Ovary (tissue), 9 donors: ENCODE results near the gene DDX54. TPM values are rescaled to one million over a fixed set of nuclear protein-coding genes. Genes with fewer than 3 reads are reported as not detected.
A peak's percentile ranks its signal among the peaks of the same experiment; 100 is the strongest.

Source experiments
- DNase-seq, 5 donors: peaks; one replicate each; pipeline ENCODE4 v3.0.0-alpha.2; 2019 to 2020
- H3K27ac ChIP-seq, 2 donors: fragments of 200-600 bp; one replicate each; pipeline versions ENCODE4 v1.5.1 to v1.8.0; 2019 to 2022
- H3K27me3 ChIP-seq: fragments of 200-600 bp; one replicate; pipeline ENCODE4 v1.8.0; 2022
- H3K36me3 ChIP-seq: fragments of 200-600 bp; sonication (generic); one replicate; pipeline ENCODE4 v1.5.1; 2019
- H3K4me1 ChIP-seq: one replicate; pipeline ENCODE4 v1.8.1; 2013; ENCODE audit warnings: mild to moderate bottlenecking, moderate library complexity; ENCODE audit not compliant: insufficient read depth
- H3K4me3 ChIP-seq: fragments of 200-600 bp; sonication (generic); one replicate; pipeline ENCODE4 v1.5.1; 2017
- H3K9me3 ChIP-seq, 2 donors: fragments of 200-600 bp in 1 of 2; sonication (generic) in 1 of 2; one replicate each; pipeline versions ENCODE4 v1.5.1 to v1.8.1; 2013 to 2019; ENCODE audit warnings: mild to moderate bottlenecking in 1 of 2, moderate library complexity in 1 of 2
- CTCF ChIP-seq, 3 donors: fragments of 450-650 bp in 2 of 3; fragments of 200-600 bp in 1 of 3; IDR thresholded peaks; one replicate each; pipeline versions ENCODE4 v1.5.1 to v1.8.0; 2016 to 2022; ENCODE audit warnings: antibody characterized with exemption in 3 of 3, mild to moderate bottlenecking in 1 of 3
- EP300 ChIP-seq: sonication (generic); formaldehyde crosslinking; IDR thresholded peaks from one replicate; pipeline ENCODE4 v1.6.1; 2017; ENCODE audit warnings: antibody characterized with exemption
- POLR2A ChIP-seq: fragments of 450-650 bp; IDR thresholded peaks from one replicate; pipeline ENCODE4 v1.6.1; 2017; ENCODE audit warnings: antibody characterized with exemption, mild to moderate bottlenecking, moderate library complexity
- WGBS, 3 donors: extraction: QIAGEN DNeasy Blood & Tissue Kit in 1 of 3; methylation state at CpG; one replicate each; pipeline versions ENCODE4 v1.1.5 to v1.1.7; 2013 to 2017; 5-methylcytosine and 5-hydroxymethylcytosine counted together
- intact Hi-C, 4 donors: fragments of 100-400 bp; cut with DNase I; formaldehyde crosslinking; loops; one replicate each; pipeline versions ENCODE4 v1.11.0 to v1.15.1; 2022 to 2023
- polyA plus RNA-seq, 2 donors: library from polyadenylated mRNA; stranded (reverse); fragments of 200-250 nt in 1 of 2; fragments of 350-450 nt in 1 of 2; fragmentation: Illumina TruSeq in 1 of 2; extraction: RNeasy Lipid Tissue Mini Kit (QIAGEN cat#74804) in 1 of 2; gene quantifications; one replicate each; pipeline ENCODE4 v1.2.3, GENCODE V29; 2013 to 2014
- total RNA-seq, 7 donors: library from RNA; depleted of rRNA in 2 of 7; stranded (reverse); fragments of >200 nt in 2 of 7; fragmentation: NEBNext Ultra II Directional in 3 of 7; extraction: Animal tissue kit (Norgen Biotek cat#: 25700) in 3 of 7; gene quantifications; one replicate each; pipeline versions ENCODE4 v1.1.0 to v1.2.4, GENCODE V29; 2016 to 2023
- donor health status: DM: no; HTN: no; CAD: no; lungs with moderate emphysema.
- donor health status: DM: no; HTN: no; CAD: no.
- donor health status: Bipolar disorder and iron deficiency.
- donor health status: DM: yes; HTN: yes; CAD: no.
- donor health status: DM: no; HTN: no; CAD: no.
- donor health status: DM: yes; HTN: yes; CAD: no.

DDX54 gene
- total and polyA plus RNA-seq, 9 donors = 10.8 to 77.5 (median 59.4) TPM

- no peaks in the 10 kb centered on the region for H3K9me3 ChIP-seq
- DNase-seq = no peak
- WGBS, 3 donors = 79 to 83% (median 81%) methylated on average over 7 of the region's 7 CpGs
- TF ChIP-seq CTCF (IDR thresholded peaks at IDR 0.05) = no peak
- no peak for TF ChIP-seq EP300
- TF ChIP-seq POLR2A = no peak
- no peak overlapping the region for H3K4me3 ChIP-seq
- intact Hi-C loops = loop anchor here in 3 of 4 donors (5.0 to 10.0 kb wide), 5 partner anchors 101 to 718 kb away; partner anchors contain the start of genes SLC8B1 (in 2 of the 3) and PLBD2 (in 1 of the 3)
- H3K27ac ChIP-seq = no peak overlapping the region
- H3K36me3 ChIP-seq = no peaks in the 10 kb centered on the region
- H3K4me1 ChIP-seq = peaks cover 6% of the 10 kb centered on the region
- H3K27me3 ChIP-seq = no peaks in the 10 kb centered on the region
These were observed 11.3 kb upstream of the DDX54 start for GRCh38 chr12:113196582-113196981.

- Histone ChIP-seq H3K36me3 (no peaks in the 10 kb centered on the region), H3K27me3 (no peaks in the 10 kb centered on the region), H3K9me3 (no peaks in the 10 kb centered on the region), H3K27ac (peak overlapping the region; percentile 41 to 45), H3K4me3 (no peak overlapping the region), H3K4me1 (peaks cover 3% of the 10 kb centered on the region)
- intact Hi-C loops = loop anchor here in 3 of 4 donors (5.0 to 10.0 kb wide), 5 partner anchors 102 to 719 kb away; partner anchors contain the start of genes SLC8B1 (in 2 of the 3) and PLBD2 (in 1 of the 3)
- TF ChIP-seq POLR2A = no peak
- no peak for TF ChIP-seq EP300
- TF ChIP-seq CTCF (IDR thresholded peaks at IDR 0.05) = no peak
- no peak for DNase-seq
- WGBS, 3 donors = 85 to 91% (median 87%) methylated on average over 13 of the region's 13 CpGs
These were observed 10.3 kb upstream of the DDX54 start for GRCh38 chr12:113195598-113195997.

GRCh38 chr12:113194971-113195391, 9.7 kb upstream of the DDX54 start:
- WGBS, 3 donors = 15 to 39% (median 20%) methylated on average over 4 of the region's 4 CpGs
- no peaks in the 10 kb centered on the region for H3K9me3 ChIP-seq
- no peak for TF ChIP-seq POLR2A
- no peak for TF ChIP-seq CTCF (IDR thresholded peaks at IDR 0.05)
- no peak for TF ChIP-seq EP300
- peaks cover 3% of the 10 kb centered on the region for H3K4me1 ChIP-seq
- no peak overlapping the region for H3K4me3 ChIP-seq
- no peaks in the 10 kb centered on the region for H3K36me3 ChIP-seq
- intact Hi-C loops = loop anchor here in 3 of 4 donors (5.0 to 10.0 kb wide), 5 partner anchors 102 to 720 kb away; partner anchors contain the start of genes SLC8B1 (in 2 of the 3) and PLBD2 (in 1 of the 3)
- peak overlapping the region; percentile 41 to 45 for H3K27ac ChIP-seq
- H3K27me3 ChIP-seq = no peaks in the 10 kb centered on the region
- DNase-seq = no peak

GRCh38 chr12:113191227-113191626, 5.9 kb upstream of the DDX54 start:
- no peak for DNase-seq
- H3K36me3 ChIP-seq = no peaks in the 10 kb centered on the region
- no peaks in the 10 kb centered on the region for H3K27me3 ChIP-seq
- TF ChIP-seq CTCF (IDR thresholded peaks at IDR 0.05) (no peak), EP300 (no peak), POLR2A (no peak)
- no peak overlapping the region for H3K4me3 ChIP-seq
- no peaks in the 10 kb centered on the region for H3K9me3 ChIP-seq
- peaks cover 9% of the 10 kb centered on the region for H3K4me1 ChIP-seq
- WGBS, 3 donors = 90 to 96% (median 92%) methylated on average over 19 of the region's 19 CpGs
- H3K27ac ChIP-seq = no peak overlapping the region
- intact Hi-C loops = loop anchor here in 3 of 4 donors (10.0 kb wide), 3 partner anchors 144 to 724 kb away; partner anchors contain the start of gene SLC8B1 (in 2 of the 3)
